ENCODE results near the gene SYT5. TPM values are rescaled to one million over a fixed set of nuclear protein-coding genes. Genes with fewer than 3 reads are reported as not detected.
"Not testable (repeated sequence)": the region's sequence is repeated elsewhere in the genome, so short reads cannot be mapped to it uniquely, and the experiment has no call there.

SYT5 gene
- total and polyA plus RNA-seq, 9 donors, result 0.08 to 2.3 (median 0.46) TPM; not detected in 5

GRCh38 chr19:55209693-55210472 lies 29.8 kb upstream of the SYT5 start:
- Histone ChIP-seq H3K27me3 (no peaks in the 10 kb centered on the region), H3K4me1 (ENCODE audit: insufficient read depth) (peaks cover 4% of the 10 kb centered on the region), H3K36me3 (no peaks in the 10 kb centered on the region), H3K27ac (no peak overlapping the region), H3K9me3 (peaks cover 0 to 4% of the 10 kb centered on the region in 2 donors), H3K4me3 (no peak overlapping the region)
- TF ChIP-seq EP300 (IDR thresholded peaks at IDR 0.05) (no peak), CTCF (IDR thresholded peaks at IDR 0.05) (no peak), POLR2A (IDR thresholded peaks at IDR 0.05) (no peak)
- WGBS, 3 donors, result 54 to 66% (median 58%) methylated on average over 17 of the region's 17 CpGs
- intact Hi-C loops (cut with DNase I), result no loop called here
- no peak for DNase-seq

- Histone ChIP-seq H3K4me1 (ENCODE audit: insufficient read depth) (peaks cover 4% of the 10 kb centered on the region), H3K27ac (no peak within 1 kb of the TSS), H3K9me3 (peaks cover 0 to 4% of the 10 kb centered on the region in 2 donors), H3K27me3 (no peaks in the 10 kb centered on the region), H3K36me3 (no peaks in the 10 kb centered on the region), H3K4me3 (no peak within 1 kb of the TSS)
- no peak for TF ChIP-seq EP300 (IDR thresholded peaks at IDR 0.05)
- TF ChIP-seq POLR2A (IDR thresholded peaks at IDR 0.05), result no peak
- TF ChIP-seq CTCF (IDR thresholded peaks at IDR 0.05), result no peak
- WGBS, 3 donors, result 39 to 47% (median 40%) methylated on average over 17 of the region's 18 CpGs
- intact Hi-C loops (cut with DNase I), result no loop called here
- no peak for DNase-seq
Observed at GRCh38 chr19:55208880-55209692, 29.0 kb upstream of the SYT5 start, which contains the start of gene PTPRH. TSS of gene PTPRH (minus strand) at chr19:55209501. CDS start at chr19:55209433, 68 bp downstream.

- H3K36me3 ChIP-seq, result no peaks in the 10 kb centered on the region
- intact Hi-C loops (cut with DNase I), result no loop called here
- H3K27me3 ChIP-seq, result no peaks in the 10 kb centered on the region
- H3K4me3 ChIP-seq, result peak overlapping the region; percentile 26
- WGBS, 3 donors, result 14 to 16% (median 15%) methylated on average over 28 to 29 of the region's 29 CpGs
- H3K27ac ChIP-seq, result no peak overlapping the region
- TF ChIP-seq POLR2A (IDR thresholded peaks at IDR 0.05), result no peak
- no peak for TF ChIP-seq CTCF (IDR thresholded peaks at IDR 0.05)
- TF ChIP-seq EP300 (IDR thresholded peaks at IDR 0.05), result no peak
- peaks cover 4% of the 10 kb centered on the region for H3K4me1 ChIP-seq (ENCODE audit: insufficient read depth)
- DNase-seq, result peak; percentile 57 to 82 (median 73)
- H3K9me3 ChIP-seq, result no peaks in the 10 kb centered on the region
Observed at GRCh38 chr19:55206664-55207500, 26.8 kb upstream of the SYT5 start.

GRCh38 chr19:55202199-55202598 lies 22.1 kb upstream of the SYT5 start:
- H3K27ac ChIP-seq; H3K4me3 ChIP-seq; H3K36me3 ChIP-seq; intact Hi-C loops (cut with DNase I); H3K27me3 ChIP-seq; DNase-seq; H3K9me3 ChIP-seq; H3K4me1 ChIP-seq (ENCODE audit: insufficient read depth): not testable (repeated sequence)
- 62 to 70% (median 67%) methylated on average over 10 of the region's 10 CpGs for WGBS, 3 donors
